AG08396 (cell line): ENCODE measurements around the gene FAM180B.
"Not testable (repeated sequence)": the region's sequence is repeated elsewhere in the genome, so short reads cannot be mapped to it uniquely, and the experiment has no call there.

Experiments used
- DNase-seq: peaks from one replicate; pipeline ENCODE4 v3.0.0; 2012; ENCODE audit warnings: low spot score, mixed read lengths

Gene FAM180B, protein sequence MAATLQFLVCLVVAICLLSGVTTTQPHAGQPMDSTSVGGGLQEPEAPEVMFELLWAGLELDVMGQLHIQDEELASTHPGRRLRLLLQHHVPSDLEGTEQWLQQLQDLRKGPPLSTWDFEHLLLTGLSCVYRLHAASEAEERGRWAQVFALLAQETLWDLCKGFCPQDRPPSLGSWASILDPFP

DNA sequence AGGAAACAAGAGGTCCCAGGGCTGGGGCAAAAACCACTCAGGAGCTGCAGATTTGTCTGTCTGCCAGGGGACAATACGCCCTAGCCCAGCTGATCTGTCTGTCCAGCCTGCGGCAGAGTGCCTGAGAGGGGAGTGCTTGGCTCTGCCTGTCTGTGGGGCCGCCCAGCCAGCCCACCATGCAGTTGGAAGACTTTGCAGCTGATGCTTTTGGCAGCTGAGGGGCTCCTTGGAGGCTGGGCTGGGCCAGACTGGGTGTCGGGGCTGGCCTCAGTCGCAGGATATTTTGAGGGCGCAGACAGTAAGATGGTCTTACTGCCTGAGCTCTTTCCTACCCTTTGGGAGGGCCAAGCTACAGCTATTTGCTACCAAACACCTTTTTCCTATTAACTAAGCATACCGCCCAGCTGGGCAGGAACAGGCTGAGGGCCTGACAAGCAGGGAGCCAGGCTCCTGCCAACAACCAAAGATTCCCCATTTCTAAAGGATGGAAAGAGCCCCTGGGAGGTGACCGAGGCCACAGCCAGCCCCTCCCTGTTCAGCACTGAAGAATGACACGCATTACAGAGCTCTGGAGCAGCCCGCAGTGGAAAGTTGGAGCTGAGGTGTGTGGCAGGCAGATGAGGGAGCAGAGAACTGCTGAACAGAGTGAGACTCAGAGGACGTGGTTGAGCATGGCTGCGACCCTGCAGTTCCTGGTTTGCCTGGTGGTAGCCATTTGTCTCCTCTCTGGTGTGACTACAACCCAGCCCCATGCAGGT is at the start of gene FAM180B:
TSS of gene FAM180B (plus strand) at position 581 of the 758 bp plus-strand sequence. CDS start at position 672, 91 bp downstream.
- DNase-seq: no peak

DNA sequence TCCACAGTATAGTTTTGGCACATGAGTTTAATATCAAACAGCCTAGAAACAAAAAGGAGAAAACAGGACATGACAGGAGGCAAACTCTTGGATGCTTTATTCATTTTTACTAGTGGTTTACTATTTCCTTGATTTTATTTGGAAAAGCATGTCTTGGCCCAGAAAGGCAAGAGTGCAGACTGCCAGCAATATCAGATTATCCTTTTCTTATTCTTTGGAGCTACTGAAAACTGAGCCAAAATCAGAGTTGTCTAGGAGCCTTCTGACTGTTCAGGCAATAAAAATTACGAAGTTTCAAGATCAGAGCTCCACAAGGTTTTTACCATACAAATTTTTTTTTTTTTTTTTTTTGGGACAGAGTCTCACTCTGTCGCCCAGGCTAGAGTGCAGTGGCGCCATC is 49.6 kb upstream of the FAM180B start:
- DNase-seq: no peak

DNA sequence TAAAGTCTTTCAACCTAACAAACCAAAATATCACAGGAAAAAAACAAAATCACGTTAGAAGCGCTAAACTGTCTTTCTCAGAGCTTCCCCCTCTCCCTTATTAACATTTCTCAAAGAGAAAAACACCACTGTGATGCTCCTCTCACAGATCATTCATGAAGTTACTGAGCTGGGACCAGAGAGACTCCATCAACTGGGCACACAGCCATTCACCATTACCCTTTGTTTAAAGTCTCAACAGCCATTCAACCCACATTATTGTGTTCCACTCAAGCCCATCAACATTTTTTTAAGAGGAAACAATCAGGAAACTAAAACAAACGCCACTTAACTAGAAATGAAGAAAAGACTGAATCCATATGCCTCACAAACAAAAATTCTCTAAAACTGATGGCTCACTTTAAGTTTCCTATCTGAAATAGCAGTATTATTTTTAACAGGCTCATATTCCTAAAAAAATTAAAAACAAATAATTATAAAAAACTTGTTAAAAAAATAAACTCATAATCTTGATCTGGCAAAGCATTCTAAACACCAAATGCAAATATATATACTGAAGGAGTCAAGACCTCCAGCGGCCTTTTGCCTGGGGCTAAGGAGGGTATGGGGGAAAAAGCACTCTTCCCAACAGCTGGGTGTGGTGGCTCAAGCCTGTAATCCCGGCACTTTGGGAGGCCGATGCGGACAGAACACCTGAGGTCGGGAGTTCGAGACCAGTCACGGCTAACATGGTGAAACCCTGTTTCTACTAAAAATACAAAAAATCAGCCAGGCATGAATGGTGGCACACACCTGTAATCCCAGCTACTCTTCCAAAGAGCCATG is 47.5 kb upstream of the FAM180B start:
- no peak for DNase-seq

DNA sequence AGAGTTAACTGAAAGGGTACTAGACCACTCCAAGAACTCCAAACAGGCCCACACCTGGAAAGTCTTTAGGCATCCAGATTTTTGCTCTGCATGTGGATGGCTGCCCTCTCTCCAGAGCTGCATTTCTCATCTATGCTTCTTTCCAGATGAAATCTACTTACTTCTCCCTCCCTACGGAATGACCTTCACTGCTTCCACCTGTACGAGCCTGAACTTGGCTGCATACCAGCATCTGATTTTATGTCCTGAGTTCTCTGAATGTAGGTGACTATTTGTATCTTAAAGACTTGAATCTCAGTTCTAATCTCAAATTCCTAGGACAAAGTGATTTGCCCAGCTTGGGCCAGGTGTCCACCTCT is 46.8 kb upstream of the FAM180B start:
- no peak for DNase-seq

DNA sequence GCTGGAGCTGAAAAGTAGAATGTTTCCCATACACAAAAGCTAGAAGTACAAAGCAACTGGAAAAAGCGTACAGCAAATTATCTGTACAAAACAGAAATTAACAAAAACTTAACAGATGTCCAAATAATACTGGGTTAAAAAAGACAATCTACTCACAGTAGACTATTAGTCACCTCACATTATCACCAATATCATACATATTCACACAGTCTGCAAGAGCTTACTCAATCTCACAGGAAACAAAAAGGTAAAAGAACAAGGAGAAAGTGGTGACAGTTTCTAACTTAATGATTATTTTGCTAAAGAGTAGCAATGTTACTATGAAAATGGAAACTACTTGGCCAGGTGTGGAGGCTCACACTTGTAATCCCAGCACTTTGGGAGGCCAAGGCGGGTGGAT is 45.4 kb upstream of the FAM180B start:
- no peak for DNase-seq

DNA sequence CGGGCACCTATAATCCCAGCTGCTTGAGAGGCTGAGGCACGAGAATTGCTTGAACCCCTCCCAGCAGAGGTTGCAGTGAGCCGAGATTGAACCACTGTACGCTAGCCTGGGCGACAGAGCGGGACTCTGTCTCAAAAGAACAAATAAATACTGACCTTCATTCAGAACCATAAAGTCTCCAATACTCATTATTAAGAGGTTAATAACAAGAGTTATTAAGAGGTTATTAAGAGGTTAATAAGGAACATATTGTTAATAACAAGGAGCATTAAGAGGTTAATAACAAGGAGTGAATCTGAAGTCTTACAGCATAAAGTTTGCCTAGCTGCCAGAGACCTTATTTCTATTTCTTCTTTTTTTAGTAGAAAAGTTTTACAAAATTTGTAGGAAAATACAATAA is 41.2 kb upstream of the FAM180B start:
- no peak for DNase-seq

DNA sequence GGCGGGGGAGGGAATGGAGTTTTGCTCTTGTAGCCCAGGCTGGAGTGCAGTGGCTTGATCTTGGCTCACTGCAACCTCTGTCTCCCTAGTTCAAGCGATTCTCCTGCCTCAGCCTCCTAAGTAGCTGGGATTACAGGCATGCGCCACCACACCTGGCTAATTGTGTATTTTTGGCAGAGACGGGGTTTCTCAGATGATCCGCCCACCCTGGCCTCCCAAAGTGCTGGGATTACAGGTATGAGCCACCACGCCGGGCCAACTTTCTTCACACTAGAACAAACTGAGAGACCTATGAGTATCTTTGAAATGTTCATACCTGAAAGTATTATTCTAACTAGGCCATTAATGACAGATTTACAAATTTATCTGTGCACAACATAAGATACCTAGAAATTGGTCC is 40.2 kb upstream of the FAM180B start:
- not testable (repeated sequence) for DNase-seq

DNA sequence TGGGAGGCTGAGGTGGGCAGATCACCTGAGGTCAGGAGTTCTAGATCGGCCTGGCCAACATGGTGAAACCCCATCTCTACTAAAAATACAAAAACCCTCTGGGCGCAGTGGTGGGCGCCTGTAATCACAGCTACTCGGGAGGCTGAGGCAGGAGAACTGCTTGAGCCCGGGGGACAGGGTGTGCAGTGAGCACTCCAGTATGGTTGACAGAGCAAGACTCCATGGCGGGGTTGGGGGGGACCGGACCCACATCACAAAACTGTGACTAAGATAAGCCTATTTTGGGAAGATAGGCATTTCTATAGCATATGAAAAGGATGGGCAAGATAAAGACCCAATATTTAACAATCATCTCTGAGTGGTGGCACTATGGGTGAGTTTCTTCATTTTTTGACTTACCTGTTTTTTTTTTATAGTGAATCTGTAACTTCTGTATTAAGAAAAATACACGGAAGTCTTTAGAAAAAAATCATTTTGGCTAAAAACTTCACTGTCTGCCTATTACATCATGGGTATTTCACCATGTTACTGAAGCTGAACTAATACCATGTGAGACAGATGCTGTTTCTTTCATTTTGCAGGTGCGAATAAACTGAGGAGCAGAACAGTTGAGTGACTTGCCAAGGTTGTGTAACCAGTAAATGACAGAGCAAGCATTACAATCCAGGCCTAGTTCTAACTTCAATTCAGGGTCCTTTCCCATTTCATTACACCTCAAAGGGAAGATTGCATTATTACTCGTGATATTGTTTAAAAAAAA is 36.0 kb upstream of the FAM180B start:
- DNase-seq: no peak

DNA sequence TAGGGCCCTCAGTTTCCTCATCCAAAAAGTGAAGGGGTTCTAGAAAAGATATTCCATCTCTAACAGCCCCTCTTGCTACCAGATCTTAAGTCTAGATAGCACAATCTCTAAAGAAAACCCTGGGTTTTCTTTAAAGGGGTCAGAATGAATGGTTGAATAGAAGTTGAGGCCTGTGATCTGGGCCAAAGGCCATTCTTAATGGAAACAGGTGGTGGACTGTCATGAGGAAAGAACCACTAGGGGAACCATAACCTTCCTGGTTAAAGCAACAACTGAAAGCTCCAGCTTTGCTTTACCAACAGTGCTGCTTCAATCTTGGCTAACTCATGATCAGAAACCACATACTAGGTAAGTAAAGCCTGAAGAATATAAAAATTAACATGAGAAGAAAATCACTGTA is 35.4 kb upstream of the FAM180B start:
- no peak for DNase-seq

DNA sequence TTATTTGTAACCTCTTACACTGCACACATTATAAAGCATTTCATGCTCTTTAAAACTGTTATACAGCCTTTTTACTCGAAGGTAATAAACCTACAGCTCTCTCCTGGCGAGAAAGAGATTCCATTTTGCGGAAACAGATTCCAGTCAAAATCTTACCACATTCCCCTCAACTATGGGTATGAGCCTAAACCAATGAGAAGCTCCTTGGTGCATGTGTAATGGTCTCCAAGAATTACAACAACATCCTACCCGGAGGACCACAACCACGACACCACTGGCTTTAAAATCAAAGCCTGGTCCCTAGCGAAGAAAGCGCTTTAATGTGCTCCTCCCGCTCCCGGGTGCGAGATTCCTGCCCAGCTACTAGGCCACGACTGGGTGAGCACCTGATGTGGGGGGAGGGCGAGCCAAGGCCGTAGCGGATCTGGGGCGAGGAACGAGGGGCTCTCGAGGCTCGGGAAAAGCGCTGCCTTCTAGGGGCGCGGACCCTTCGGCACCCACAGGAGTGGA is 34.4 kb upstream of the FAM180B start:
- DNase-seq: peak; percentile 44

DNA sequence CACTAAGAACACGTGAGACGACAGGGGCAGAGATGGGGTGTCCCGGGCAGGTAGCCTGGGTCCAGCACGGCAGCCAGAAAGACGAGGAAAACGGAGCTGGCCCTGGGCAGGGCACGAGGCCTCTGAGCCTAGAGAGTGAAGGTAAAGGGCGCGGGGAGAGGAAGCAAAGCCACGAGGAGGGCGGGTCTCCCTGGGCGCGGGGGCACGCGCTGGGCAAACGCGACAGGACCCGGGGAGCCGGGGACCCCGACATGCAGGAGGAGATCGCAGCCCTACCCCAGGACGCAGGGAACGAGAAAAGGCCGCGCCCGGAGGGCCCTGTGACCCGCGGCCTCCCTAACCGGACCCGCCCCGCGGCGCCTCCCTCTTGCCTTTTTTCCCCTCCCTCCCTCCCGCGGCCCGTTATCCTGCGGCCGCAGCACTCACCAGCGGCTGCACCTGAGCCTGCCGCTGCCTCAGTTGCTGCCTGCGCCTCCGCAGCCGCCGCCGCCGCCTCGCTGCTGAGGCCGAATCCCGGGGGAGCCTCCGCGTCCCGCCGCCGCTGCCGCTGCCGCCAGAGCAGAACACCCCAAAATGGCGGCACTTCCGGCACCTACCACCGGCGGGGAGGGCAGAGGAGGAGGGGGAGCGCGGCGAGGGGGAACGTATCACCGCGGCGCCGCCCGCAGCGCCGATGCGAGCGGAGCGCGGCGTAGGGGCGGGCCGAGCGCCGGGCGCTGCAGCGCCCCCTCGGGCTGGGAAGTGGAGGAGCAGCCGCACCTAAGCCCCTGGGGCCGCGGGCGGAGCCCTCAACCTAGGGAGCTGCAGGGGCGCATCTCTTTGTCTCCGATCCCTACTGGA is 33.7 kb upstream of the FAM180B start, which contains the start of gene CELF1:
TSS of gene CELF1 (minus strand) at position 567 of the 840 bp plus-strand sequence. CDS start 53,609 bp downstream, outside the sequence.
- DNase-seq: peak; percentile 95

DNA sequence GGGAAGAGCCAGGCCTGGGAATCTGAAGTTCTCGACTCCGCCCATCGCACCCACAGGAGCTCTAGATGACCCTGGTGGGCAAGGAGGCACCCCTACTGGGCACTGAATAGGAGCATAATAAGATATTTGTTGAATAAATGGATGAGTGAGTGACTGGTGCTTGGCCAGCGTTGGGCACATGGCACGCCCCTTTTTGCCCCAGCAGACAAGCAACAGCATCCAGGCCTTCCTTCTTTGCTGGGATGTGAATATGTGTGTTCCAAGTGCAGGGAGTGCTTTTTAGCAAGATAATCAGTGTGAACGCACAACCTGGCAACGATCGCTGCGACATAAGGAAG is 33.1 kb upstream of the FAM180B start:
- no peak for DNase-seq

DNA sequence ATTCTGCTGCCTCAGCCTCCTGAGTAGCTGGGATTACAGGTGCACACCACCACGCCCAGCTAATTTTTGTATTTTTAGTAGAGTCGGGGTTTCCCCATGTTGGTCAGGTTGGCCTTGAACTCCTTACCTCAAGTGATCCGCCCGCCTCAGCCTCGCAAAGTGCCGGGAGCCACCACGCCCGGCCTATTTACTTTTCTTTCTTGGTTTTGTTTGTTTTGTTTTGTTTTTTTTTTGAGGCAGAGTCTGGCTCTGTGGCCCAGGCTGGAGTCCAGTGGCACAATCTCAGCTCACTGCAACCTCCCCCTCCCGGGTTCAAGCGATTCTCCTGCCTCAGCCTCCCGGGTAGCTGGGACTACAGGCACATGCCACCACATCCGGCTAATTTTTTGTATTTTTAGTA is 29.5 kb upstream of the FAM180B start:
- DNase-seq: not testable (repeated sequence)

DNA sequence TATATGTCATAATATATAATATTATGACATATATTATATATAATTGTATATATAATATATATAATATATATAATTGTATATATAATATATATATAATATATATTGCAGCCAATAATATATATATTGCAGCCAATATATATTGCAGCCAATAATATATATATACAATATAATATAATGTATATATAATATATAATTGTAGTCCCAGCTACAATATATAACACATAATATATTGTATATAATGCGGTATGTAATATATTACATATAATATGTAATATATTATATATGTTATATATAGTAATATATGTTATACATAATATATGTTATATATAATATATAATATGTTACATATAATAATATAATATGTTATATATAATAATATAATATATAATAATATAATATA is 27.8 kb upstream of the FAM180B start:
- no peak for DNase-seq

DNA sequence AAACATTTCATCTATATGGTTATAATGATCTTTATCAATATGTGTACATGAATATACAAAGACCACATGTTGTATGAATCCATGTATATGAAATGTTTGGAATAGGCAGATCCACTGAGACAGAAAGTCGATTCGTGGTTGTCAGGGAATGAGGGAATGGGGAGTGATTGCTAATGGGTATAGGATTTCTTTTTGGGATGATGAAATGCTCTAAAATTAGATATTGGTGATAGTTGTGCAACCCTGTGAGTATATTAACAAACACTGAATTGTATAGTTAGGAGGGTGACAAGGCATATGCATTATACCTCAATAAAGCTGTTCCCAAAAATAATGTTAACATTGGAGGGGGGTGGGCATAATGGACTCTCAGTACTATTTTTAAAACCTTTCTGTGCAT is 26.1 kb upstream of the FAM180B start:
- DNase-seq: no peak

DNA sequence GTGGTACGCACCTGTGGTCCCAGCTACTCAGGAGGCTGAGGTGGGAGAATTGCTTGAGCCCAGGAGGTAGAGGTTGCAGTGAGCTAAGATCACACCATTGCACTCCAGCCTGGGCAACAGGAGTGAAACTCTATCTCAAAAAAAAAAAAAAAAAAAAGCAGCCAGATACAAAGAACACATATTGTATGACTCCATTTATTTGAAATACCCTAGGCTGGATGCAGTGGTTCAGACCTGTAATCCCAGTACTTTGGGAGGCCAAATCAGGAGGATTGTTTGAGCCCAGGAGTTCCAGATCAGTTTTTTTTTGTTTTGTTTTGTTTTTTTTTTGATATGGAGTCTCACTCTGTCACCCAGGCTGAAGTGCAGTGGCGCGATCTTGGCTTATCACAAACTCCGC is 24.1 kb upstream of the FAM180B start:
- not testable (repeated sequence) for DNase-seq

DNA sequence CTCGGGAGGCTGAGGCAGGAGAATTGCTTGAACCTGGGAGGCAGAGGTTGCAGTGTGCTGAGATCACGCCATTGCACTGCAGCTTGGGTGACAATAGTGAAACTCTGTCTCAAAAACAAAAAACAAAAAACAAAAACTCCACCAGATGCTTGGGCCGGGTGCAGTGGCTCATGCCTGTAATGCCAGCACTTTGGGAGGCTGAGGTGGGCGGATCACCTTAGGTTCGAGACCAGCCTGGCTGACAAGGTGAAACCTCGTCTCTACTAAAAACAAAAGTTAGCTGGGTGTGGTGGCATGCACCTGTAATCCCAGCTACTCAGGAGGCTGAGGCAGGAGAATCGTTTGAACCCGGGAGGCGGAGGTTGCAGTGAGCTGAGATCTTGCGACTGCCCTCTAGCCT is 22.1 kb upstream of the FAM180B start:
- DNase-seq: not testable (repeated sequence)

DNA sequence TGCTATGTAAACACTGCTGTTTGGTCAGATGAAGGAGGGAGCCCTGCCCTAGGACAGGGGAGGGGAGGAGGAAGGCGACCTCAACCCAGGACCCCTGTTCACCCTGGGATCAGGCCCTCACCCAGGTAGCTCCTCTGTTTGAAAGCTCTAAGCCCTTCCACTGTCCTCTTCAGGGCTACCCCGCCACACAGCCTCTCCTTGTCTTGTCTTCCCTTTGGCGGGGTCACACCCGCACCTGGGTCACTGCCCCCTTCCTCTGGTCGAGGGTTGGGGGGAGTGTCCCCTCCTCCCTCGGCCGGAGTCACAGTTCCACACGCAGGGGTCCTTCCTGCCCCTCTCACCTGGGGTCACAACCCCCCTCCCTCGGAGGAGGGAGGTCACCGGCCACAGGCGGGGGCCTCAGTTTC is 21.5 kb upstream of the FAM180B start:
- DNase-seq: peak; percentile 2

DNA sequence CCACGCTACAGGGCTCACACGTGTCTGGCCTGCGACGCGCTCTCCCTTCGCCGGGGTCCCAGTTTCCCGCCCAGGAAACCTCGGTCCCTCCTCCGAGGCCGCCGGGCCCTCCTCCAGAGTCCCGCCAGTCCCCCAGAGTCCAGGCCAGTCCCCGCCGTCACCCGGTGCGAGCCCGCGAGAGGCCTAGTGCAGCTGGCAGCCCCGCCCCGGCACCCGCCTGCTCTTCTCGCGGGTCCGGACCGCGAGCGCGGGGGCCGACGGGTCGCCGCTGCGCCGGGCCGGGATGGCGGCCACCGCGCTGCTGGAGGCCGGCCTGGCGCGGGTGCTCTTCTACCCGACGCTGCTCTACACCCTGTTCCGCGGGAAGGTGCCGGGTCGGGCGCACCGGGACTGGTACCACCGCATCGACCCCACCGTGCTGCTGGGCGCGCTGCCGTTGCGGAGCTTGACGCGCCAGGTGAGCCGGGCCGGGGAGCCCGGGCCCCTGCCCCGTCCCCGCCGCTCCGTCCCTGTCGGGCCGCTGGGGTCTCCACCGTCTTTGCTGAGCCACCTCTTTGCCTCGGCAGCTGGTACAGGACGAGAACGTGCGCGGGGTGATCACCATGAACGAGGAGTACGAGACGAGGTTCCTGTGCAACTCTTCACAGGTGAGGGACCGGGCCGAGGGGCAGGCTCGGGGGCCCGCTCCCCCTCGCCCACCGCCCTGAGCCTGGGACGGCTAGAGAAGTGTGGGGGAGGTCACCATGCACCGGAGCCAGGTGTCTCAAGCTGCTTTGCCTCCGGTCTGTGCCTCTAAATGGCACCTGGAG is 20.9 kb upstream of the FAM180B start, which contains the start of gene PTPMT1:
TSS of gene PTPMT1 (plus strand) at position 260 of the 809 bp plus-strand sequence. CDS start at position 284, 24 bp downstream.
- DNase-seq: peak; percentile 90

DNA sequence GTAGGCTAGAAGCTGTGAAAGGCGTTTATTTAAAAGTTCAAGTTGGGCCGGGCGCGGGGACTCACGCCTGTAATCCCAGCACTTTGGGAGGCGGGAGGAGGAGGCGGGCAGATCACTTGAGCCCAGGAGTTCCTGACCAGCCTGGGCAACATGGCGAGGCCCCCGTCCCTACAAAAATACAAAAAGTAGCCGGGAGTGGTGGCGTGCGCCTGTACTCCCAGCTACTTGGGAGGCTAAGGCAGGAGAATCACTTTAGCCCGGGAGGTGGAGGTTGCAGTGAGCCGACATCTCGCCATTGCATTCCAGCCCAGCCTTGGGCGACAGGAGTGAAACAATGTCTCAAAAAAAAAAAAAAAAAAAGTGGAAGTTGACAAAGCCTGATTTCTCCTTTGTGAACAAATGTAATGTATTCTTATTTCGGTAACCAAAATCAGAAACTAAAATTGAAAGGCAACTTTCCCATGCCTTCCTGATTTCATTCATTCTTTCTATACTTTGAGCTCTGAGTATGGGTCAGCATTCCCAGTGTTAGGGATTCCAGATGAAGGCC is 20.3 kb upstream of the FAM180B start:
- DNase-seq: no peak
